Tibial nerve (tissue), 3 donors: Measurements from ENCODE around the gene CALD1.

Source experiments
- CTCF ChIP-seq, 5 experiments: fragments of 200-600 bp in 3 of 5; fragments of 450-650 bp in 2 of 5; sonication (generic) in 3 of 5; IDR thresholded peaks; one replicate each; pipeline ENCODE4 v1.5.1; 2016 to 2019; ENCODE audit warnings: antibody characterized with exemption in 5 of 5, mild to moderate bottlenecking in 3 of 5, moderate library complexity in 2 of 5
- POLR2A ChIP-seq, 2 donors: fragments of 450-650 bp; IDR thresholded peaks; one replicate each; pipeline ENCODE4 v1.6.1; 2017; ENCODE audit warnings: antibody characterized with exemption in 2 of 2, mild to moderate bottlenecking in 2 of 2, moderate library complexity in 2 of 2

- TF ChIP-seq CTCF (IDR thresholded peaks at IDR 0.05) (no peak), POLR2A (IDR thresholded peaks at IDR 0.05) (no peak)
Measured at GRCh38 chr7:134920026-134920753, 140.8 kb downstream of the CALD1 start.
